Breast epithelium (tissue), 3 donors: ENCODE data around the gene TVP23A.

Source experiments
- POLR2A ChIP-seq: fragments of 450-650 bp; IDR thresholded peaks from one replicate; pipeline ENCODE4 v1.6.1; 2016; ENCODE audit warnings: antibody characterized with exemption, mild to moderate bottlenecking, moderate library complexity
- POLR2AphosphoS5 ChIP-seq, 3 donors: sonication (generic); formaldehyde crosslinking; IDR thresholded peaks; one replicate each; pipeline ENCODE4 v1.6.1; 2017; ENCODE audit warnings: antibody characterized with exemption in 3 of 3
- TF ChIP-seq, protein P1 (sequence below), 3 donors: fragments of 450-650 bp; IDR thresholded peaks; one replicate each; pipeline ENCODE4 v1.5.1; 2016 to 2017; ENCODE audit warnings: antibody characterized with exemption in 3 of 3, mild to moderate bottlenecking in 3 of 3, moderate library complexity in 3 of 3

DNA sequence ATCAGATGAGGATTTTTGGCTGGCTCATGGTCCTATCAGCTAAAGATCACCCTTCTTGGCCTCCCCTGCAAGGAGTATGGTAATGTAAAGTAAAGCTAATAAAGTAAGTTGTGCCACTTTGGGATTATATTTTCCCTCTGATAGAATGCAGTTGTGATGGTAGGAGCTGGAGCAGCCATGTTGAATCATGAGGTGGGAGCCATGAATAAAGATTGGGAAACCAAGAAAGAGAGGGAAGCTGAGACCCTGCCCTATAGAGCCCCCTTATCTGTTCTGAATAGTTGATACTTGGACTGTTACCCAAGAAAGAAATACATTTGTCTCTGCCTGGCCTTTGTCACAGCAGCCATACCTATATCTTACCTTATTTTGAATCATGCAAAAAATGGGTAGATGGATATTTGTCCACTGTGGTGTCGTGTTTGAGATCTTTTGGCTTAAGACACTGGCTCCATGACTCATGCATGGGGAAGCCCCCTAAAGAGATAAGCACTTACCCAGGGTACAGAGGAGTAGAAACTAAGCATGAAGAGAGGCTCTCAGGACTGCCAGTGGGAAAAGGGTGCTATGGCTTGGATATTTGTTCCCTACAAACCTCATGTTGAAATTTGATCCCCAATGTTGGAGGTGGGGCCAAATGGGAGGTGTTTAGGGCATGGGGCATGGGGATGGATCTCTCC, 17.7 kb upstream of the TVP23A start:
- TF ChIP-seq, protein P1, sequence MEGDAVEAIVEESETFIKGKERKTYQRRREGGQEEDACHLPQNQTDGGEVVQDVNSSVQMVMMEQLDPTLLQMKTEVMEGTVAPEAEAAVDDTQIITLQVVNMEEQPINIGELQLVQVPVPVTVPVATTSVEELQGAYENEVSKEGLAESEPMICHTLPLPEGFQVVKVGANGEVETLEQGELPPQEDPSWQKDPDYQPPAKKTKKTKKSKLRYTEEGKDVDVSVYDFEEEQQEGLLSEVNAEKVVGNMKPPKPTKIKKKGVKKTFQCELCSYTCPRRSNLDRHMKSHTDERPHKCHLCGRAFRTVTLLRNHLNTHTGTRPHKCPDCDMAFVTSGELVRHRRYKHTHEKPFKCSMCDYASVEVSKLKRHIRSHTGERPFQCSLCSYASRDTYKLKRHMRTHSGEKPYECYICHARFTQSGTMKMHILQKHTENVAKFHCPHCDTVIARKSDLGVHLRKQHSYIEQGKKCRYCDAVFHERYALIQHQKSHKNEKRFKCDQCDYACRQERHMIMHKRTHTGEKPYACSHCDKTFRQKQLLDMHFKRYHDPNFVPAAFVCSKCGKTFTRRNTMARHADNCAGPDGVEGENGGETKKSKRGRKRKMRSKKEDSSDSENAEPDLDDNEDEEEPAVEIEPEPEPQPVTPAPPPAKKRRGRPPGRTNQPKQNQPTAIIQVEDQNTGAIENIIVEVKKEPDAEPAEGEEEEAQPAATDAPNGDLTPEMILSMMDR (IDR thresholded peaks at IDR 0.05): no peak
- TF ChIP-seq POLR2A: no peak
- TF ChIP-seq POLR2AphosphoS5 (IDR thresholded peaks at IDR 0.05): no peak
